Measurements from ENCODE around the gene MCF2L.

Gene MCF2L

DNA sequence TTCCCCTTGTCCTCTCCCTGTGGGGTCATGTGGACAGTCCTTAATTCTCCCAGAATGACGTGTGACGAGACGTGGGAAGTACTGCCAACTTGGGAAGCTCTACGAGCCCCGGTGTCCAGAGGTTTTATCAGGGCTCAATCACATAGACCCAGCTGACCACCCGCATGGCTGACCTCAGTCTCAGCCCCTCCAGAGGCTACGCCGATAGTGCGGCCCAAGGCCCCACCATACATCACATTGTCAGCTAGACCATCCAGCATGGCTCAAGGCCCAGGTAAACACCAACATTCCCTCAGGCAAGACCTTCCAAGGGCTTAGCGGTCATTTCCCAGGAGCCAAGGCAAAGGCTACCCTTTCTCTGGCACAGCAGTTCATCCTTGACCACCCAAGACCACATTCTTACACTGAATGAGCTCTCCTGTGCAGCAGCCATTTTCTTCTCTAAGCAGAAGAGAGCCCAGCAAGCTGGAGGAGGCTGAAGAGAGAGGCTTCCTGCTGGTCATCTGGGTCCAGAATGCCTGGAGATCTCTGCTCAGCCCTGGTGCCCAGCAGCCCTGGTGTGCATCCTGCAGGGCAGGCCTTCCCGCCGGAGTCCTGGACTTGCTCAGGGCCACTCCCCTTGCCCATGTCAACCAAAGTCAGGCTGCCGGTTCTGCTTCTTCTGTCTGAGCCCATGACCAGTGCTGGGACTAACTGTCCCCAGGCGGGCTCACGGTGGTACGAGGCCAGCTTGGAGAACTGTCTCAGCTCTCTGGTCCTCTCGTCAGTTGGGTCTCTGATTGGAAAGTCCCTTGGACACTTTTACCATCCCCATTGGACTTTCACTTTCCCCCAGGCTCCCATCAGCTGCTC is 145.7 kb downstream of the MCF2L start:
- DNase-seq (ENCODE audit: low spot score), result no peak

DNA sequence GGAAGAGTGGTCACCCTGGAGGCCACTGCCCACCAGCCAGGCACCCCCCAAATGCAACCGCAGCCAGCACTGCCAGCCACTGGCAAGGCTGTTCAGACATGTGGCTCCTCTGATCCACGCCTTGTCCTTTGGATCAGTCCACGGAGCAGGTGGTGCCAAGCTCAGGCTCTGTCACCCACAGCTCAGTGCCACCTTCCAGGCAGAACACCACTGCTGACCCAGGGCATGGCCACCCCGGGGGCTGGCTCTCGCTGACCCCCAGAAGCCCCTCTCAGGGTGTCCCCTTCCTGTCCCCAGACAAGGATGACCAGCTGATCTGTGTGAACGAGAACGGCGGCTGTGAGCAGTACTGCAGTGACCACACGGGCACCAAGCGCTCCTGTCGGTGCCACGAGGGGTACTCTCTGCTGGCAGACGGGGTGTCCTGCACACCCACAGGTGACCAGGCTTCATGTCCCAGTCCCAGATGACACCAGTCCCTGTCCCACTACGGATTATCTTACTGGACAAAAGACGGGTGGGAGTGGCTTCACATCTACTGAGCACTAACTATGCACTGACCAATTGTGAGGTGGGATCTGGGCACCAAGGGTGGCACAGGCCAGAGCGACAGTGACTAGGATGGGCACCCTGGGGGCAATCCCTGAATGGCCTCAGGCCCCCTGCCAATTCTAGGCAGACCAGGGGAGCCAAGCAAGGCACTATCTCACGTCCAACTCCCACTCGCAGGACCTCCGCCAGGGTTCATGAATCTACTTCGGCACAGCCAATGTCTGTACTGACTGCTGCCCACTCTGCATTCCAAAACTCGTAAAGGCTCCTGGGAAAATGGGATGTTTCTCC is 146.6 kb downstream of the MCF2L start:
- no peak for DNase-seq (ENCODE audit: low spot score)

DNA sequence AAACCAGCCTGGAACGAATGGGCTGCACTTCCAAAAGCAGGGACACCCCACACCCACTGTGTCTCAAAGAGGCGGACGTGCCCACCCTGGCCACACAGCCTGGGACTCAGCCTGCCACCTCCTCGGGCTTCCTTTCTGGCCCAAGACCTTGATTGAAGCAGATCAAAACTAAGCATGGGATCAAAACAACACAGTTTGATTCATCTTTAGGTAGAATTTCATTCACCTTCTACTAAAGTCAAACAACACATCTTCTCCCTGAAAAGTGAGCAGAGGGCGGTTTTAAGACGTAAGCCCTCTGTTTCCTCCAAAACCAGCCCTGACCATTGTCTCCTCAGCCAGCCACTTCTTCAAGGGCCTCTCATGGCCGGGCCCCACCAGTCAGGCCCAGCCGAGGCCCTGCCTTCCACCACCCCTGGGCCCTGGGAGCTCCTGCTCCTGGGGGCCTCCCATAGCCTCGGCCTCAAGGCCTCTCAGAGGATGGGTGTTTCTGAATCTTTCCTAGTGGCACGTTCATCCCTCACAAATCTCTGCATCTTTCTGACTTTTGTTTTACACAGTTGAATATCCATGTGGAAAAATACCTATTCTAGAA is 147.3 kb downstream of the MCF2L start:
- DNase-seq (ENCODE audit: low spot score), result no peak

DNA sequence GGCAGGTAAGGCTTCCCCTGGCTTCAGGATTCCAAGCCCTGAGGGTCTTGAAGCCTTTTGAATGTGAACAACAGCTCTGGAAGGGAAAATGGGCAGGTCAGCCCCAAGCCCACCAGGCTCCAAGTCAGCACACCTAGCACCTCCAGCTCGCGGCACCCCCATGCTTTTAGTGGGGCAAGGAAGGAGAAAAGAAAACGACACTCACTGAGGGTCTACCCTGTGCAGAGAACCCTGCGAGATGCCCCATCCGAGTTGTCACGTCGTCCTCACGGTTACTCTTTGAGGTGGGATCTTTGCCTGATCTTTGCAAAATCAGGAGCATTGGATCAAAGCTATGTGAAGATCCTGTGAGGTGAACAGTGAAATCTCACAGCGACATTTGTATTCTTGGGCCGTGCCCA is 147.9 kb downstream of the MCF2L start:
- DNase-seq (ENCODE audit: low spot score), result no peak

DNA sequence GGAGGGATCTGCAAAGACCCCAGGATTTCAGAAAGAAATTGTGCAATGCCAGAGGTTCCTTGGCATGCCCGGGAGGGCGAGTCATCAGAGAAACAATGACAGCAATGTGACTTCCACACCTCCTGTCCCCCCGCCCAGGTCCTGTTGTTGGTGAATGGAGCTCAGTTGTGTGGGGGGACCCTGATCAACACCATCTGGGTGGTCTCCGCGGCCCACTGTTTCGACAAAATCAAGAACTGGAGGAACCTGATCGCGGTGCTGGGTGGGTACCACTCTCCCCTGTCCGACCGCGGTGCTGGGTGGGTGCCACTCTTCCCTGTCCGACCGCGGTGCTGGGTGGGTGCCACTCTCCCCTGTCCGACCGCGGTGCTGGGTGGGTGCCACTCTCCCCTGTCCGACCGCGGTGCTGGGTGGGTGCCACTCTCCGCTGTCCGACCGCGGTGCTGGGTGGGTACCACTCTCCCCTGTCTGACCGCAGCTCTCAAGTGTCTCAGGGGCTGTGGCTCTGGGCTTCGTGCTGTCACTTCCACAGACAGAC is 148.4 kb downstream of the MCF2L start:
- DNase-seq (ENCODE audit: low spot score), result no peak

DNA sequence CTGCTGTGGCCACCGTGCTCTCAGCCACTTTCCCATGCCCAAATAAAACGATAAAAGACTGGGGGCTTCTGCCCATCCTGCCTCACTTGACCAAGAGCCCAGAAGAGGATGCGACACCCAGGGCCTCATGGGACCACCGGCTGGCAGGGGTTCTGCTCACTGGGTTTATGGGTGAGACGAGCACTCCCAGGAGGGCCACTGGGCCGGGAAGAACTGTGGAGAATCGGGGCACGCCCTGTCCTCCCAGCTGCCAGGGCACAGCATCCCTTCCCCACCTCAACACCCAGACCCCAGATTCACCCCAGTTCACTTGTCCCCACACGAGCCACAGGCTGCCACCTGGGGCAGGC is 148.9 kb downstream of the MCF2L start:
- DNase-seq (ENCODE audit: low spot score), result no peak

DNA sequence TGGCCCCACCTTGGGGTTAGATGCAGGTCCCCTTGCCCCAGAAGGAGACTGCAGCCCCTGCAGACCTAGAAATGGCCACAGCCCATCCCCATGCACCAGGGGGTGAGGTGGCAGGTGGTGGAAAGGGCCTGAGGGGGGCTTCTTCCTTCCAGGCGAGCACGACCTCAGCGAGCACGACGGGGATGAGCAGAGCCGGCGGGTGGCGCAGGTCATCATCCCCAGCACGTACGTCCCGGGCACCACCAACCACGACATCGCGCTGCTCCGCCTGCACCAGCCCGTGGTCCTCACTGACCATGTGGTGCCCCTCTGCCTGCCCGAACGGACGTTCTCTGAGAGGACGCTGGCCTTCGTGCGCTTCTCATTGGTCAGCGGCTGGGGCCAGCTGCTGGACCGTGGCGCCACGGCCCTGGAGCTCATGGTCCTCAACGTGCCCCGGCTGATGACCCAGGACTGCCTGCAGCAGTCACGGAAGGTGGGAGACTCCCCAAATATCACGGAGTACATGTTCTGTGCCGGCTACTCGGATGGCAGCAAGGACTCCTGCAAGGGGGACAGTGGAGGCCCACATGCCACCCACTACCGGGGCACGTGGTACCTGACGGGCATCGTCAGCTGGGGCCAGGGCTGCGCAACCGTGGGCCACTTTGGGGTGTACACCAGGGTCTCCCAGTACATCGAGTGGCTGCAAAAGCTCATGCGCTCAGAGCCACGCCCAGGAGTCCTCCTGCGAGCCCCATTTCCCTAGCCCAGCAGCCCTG is 149.4 kb downstream of the MCF2L start:
- no peak for DNase-seq (ENCODE audit: low spot score)

DNA sequence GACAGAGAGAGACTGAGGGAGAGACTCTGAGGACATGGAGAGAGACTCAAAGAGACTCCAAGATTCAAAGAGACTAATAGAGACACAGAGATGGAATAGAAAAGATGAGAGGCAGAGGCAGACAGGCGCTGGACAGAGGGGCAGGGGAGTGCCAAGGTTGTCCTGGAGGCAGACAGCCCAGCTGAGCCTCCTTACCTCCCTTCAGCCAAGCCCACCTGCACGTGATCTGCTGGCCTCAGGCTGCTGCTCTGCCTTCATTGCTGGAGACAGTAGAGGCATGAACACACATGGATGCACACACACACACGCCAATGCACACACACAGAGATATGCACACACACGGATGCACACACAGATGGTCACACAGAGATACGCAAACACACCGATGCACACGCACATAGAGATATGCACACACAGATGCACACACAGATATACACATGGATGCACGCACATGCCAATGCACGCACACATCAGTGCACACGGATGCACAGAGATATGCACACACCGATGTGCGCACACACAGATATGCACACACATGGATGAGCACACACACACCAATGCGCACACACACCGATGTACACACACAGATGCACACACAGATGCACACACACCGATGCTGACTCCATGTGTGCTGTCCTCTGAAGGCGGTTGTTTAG is 150.3 kb downstream of the MCF2L start:
- DNase-seq (ENCODE audit: low spot score), result no peak

DNA sequence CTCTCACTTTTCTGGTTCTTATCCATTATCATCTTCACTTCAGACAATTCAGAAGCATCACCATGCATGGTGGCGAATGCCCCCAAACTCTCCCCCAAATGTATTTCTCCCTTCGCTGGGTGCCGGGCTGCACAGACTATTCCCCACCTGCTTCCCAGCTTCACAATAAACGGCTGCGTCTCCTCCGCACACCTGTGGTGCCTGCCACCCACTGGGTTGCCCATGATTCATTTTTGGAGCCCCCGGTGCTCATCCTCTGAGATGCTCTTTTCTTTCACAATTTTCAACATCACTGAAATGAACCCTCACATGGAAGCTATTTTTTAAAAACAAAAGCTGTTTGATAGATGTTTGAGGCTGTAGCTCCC is 150.8 kb downstream of the MCF2L start:
- no peak for DNase-seq (ENCODE audit: low spot score)

DNA sequence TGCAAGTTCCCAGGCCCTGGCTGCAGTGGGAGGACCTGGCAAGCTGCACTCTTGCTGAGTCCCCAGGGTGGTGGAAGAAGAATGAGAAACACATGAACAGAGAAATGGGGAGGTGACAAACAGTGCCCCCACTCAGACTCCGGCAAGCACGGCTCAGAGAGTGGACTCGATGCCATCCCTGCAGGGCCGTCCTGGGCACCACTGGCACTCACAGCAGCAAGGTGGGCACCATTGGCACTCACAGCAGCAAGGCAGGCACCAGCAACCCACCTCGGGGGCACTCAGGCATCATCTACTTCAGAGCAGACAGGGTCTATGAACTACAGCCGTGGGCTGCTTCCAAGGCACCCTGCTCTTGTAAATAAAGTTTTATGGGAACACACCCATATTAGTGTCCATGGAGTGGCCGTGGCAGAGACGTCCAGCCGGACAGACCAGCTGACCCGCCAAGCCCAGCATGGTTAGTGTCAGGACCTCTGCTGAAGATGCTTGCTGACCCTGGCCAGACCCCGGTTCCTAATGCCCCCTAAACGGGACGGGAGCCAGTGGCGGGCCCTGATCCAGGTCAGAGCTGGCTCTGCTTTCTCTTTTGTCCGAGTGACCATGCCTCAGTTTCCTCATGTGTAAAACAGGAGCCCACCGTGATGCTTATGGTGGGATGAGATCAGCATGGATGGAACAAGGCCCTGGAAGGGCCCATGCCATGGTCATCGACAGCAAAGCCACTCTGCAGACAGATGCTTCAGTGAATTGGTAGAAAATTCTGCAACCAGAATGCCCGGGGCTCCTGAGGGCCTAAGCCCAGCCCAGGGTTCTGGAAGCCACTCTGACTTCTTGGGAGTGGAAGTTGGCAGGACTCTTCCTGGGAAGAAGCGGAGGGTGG is 151.5 kb downstream of the MCF2L start:
- no peak for DNase-seq (ENCODE audit: low spot score)

DNA sequence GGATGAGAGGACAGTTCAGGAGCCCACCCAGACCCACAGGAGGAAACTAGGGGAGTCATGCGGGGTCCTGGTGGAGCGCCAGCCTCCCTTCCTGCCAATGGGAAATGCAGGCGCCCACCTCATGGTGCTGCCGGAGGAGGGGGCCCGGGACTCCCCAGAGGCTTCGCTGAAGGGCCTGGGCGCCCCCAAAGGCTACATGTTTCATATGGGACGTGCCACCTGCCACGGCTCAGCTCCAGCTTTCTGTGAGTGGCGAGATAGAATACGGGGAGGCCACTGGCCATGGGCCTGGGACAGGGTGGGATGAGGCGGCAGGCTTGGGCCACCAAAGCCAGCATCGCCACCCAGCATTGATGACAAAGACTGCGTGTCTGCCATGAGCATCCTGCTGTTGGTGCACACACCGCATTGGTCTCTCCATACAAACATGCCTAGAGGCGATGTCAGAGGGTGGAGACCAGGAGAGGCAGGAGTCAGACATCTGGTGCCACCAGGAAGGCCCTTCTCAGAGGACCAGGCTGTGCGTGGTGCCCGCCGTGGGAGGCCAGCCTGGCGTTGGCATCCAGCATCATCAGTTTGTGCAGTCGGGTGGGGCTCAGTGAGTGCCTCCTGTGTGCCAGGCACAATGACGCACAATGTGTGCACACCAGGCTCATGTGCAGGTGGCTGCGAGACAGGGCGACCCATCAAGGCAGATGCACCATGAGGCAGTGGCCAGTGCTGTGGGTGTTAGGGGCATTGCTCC is 152.3 kb downstream of the MCF2L start:
- DNase-seq (ENCODE audit: low spot score), result no peak

DNA sequence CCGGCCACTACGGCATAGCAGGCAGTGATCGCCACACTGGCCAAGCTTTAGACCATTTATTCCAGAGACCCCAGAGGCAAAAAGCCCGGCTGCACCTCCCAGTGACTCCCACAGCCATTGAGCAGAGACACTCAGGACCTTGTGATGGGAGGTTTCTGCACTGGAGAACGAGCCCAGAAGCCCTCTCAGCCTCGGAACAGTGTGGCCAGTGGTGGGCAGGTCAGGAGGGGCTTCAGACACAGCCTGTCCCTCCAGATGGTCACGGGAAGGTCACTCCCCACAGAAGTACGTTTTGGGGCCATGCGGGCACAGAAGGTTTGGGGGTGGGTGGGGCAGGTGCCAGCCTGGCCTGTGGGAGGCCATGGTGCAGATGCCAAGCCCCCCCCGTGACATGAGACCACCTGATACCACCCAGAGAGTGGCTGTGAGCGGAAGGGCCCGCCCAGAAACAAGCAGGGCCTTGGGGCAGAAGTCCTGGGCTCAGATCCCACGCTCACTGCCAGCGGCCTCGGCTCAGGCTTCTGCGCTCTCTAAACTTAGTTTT is 153.0 kb downstream of the MCF2L start:
- DNase-seq (ENCODE audit: low spot score), result no peak

DNA sequence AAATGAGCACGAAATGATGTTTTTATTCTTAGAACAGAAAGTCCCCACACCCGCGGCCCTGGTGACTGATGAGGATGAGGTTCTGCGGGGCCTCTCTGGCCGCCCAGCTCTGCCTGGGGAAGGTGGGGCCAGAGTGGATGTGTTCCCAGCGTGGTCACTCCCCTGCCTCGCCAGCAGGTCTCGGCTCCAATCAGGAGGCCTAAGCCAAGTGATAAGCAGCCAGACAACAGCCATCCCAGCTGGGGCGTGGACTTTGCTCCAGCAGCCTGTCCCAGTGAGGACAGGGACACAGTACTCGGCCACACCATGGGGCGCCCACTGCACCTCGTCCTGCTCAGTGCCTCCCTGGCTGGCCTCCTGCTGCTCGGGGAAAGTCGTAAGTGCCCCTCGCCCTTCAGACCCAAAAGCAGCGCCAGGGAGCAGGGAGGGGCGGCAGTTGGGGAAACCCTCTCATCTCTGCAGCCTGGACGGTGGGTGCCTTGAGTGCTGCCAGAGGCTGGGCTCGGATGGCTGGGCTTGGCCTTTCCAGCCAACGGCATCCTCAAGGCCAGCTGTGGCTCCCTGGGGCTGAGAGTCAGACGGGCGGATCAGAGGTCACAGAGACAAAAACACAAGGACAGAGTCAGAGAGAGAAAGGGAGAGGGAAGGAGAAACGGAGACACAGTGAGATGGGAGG is 153.7 kb downstream of the MCF2L start, which contains the start of gene F10:
Gene F10, plus strand, starts transcription at position 250 of the 676 bp plus-strand sequence. Its CDS starts 57 bp downstream, at position 307.
- DNase-seq (ENCODE audit: low spot score), result peak; percentile 99

DNA sequence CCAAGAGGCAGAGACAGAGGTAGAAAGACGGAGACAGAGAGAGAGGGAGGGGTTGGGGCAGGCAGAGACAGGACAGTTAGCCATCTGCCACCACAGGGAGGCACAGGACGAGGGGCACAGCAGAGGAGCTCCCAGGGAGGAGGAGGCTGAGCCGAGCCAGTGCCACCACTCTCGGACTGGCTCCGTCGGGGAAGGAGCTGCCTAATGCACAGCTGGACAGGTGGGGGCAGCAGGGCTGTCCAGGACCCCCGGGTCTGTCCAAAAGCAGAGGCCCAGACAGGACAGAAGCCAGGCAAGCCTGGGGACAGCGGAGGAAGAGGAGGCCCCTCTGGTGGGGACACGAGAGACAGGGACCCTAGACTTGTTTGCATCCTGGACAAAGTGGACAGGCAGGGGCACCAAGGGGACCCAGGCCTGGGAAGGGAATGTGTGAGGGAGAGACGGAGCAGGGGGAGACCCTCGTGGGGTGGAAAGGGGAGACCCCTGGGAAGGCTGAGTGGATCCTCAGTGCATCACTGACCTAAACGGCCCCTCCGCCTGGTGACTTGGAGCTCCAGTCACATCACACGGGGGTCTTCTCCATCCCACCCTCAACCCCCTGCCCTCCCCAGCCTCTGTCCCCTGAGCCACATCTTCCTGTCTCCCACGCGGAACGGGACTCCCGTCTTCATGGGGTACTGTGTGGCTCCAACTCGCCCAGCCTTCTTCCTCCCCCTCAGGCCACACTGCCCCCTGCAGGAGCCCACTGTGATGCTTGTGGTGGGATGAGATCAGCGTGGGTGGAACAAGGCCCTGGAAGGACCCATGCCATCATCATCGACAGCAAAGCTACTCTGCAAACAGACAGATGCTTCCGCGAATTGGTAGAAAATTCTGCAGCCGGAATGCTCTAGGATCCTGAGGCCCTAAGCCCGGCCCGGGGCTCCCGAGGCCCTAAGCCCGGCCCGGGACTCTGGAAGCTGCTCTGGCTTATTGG is 154.5 kb downstream of the MCF2L start:
- DNase-seq (ENCODE audit: low spot score), result peak; percentile 86

DNA sequence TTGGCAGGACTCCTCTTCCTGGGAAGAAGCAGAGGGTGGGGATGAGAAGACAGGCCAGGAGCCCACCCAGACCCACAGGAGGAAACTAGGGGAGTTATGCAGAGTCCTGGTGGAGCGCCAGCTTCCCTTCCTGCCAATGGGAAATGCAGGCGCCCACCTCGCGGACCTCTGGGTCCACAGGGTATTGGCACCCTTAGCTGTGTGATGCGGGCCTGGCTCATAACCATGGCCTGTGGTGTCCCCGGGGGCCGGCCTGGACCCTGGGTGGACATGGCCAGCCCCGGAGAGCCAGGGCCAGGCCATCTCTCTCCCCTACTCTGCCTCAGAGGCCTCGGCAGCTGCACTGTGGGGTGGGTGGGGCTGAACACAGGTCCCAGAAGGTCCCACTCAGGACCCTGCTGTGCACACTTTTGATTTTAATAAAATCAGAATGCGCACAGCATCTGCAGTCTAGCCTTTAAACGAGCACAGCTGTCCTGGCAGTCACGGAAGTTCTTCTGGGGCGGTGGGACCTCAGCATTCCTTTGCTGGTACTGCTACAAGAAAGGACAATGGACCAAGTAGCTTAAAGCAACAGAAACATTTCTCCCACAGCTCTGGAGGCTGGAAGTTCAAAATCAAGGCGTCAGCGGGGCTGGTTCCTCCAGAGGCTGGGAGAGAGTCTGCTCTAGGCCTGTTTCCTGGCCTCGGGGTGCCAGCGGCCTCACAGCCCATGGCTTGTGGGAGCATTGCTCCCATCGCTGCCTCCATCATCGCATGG is 155.4 kb downstream of the MCF2L start:
- no peak for DNase-seq (ENCODE audit: low spot score)

DNA sequence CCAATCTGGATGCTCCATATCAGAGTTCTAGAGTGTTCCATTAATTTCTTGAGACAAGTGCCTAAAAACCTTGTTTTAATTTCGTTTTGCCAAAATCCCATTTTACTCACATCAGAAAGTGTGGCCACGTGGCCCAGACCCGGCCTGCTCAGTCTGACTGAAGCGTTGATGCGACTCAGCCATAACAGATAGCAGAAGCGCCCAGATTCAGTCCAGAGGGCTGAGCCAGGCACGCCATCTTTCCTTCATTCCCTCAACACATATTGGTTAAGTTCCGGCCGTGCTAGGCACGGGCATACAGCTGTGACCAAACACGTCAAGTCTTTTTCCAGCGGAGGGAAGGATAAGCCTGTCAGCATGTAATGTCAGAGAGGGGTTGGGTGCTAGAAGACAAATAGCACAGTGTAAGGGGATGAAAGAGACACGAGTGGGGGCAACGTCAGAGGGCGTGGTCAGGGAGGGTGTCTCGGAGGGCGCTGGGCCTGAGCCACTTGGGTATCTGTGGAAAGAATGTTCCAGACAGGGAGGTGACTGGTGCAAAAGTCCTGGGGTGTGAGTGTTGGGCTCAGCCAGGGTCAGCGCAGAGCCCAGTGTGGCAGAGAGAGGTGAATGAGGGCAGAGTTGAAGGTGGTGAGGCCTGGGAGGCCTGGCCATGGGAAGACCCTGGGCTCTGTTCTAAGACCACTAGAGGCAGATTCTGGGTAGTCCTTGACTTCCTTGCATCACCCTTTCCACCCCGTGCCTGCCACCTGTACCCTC is 156.7 kb downstream of the MCF2L start:
- no peak for DNase-seq (ENCODE audit: low spot score)
